IPS-NIHi11 (cell line): ENCODE data around the gene MEIS2.

Experiments used
- DNase-seq: peaks from one replicate; pipeline ENCODE4 v3.0.0; 2012; ENCODE audit warnings: mixed read lengths, low spot score

Gene MEIS2

GRCh38 chr15:36933255-36933990, 166.9 kb downstream of the MEIS2 start:
- DNase-seq, result no peak

- DNase-seq, result no peak
Measured at GRCh38 chr15:36932070-36932469, 168.3 kb downstream of the MEIS2 start.

GRCh38 chr15:36931434-36931833, 168.9 kb downstream of the MEIS2 start:
- no peak for DNase-seq

GRCh38 chr15:36926427-36926825, 173.9 kb downstream of the MEIS2 start:
- no peak for DNase-seq

- DNase-seq, result no peak
Measured at GRCh38 chr15:36925653-36926426, 174.5 kb downstream of the MEIS2 start.

- no peak for DNase-seq
Measured at GRCh38 chr15:36925049-36925448, 175.3 kb downstream of the MEIS2 start.

- no peak for DNase-seq
Measured at GRCh38 chr15:36924034-36924433, 176.3 kb downstream of the MEIS2 start.

GRCh38 chr15:36921484-36922091, 178.8 kb downstream of the MEIS2 start:
- DNase-seq, result no peak

GRCh38 chr15:36917411-36918267, 182.7 kb downstream of the MEIS2 start:
- no peak for DNase-seq

- DNase-seq, result no peak
Measured at GRCh38 chr15:36914960-36915808, 185.2 kb downstream of the MEIS2 start.

GRCh38 chr15:36914466-36914865, 185.9 kb downstream of the MEIS2 start:
- DNase-seq, result no peak

- DNase-seq, result no peak
Measured at GRCh38 chr15:36912311-36912712, 188.0 kb downstream of the MEIS2 start.

GRCh38 chr15:36911322-36911944, 188.9 kb downstream of the MEIS2 start:
- DNase-seq, result no peak

- DNase-seq, result no peak
Measured at GRCh38 chr15:36908991-36909390, 191.4 kb downstream of the MEIS2 start.

- DNase-seq, result peak; percentile 47
Measured at GRCh38 chr15:36907295-36907694, 193.1 kb downstream of the MEIS2 start.

GRCh38 chr15:36905908-36906307, 194.4 kb downstream of the MEIS2 start:
- no peak for DNase-seq

GRCh38 chr15:36904715-36905114, 195.6 kb downstream of the MEIS2 start:
- DNase-seq, result no peak

- no peak for DNase-seq
Measured at GRCh38 chr15:36903922-36904556, 196.3 kb downstream of the MEIS2 start.

- DNase-seq, result no peak
Measured at GRCh38 chr15:36903195-36903594, 197.2 kb downstream of the MEIS2 start.

- no peak for DNase-seq
Measured at GRCh38 chr15:36901012-36901411, 199.3 kb downstream of the MEIS2 start.
